NCI-H1105 (cell line): ENCODE results near the gene DRG2.

Experiments used
- DNase-seq: peaks from one replicate; lab custom pipeline; 2025; lab: John Stamatoyannopoulos, UW

The DRG2 gene, protein sequence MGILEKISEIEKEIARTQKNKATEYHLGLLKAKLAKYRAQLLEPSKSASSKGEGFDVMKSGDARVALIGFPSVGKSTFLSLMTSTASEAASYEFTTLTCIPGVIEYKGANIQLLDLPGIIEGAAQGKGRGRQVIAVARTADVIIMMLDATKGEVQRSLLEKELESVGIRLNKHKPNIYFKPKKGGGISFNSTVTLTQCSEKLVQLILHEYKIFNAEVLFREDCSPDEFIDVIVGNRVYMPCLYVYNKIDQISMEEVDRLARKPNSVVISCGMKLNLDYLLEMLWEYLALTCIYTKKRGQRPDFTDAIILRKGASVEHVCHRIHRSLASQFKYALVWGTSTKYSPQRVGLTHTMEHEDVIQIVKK

GRCh38 chr17:18087610-18088491 is at the start of gene DRG2:
DRG2 (plus strand) TSS chr17:18087948; CDS start chr17:18088024, 76 bp downstream.
- DNase-seq, result no peak

DNA sequence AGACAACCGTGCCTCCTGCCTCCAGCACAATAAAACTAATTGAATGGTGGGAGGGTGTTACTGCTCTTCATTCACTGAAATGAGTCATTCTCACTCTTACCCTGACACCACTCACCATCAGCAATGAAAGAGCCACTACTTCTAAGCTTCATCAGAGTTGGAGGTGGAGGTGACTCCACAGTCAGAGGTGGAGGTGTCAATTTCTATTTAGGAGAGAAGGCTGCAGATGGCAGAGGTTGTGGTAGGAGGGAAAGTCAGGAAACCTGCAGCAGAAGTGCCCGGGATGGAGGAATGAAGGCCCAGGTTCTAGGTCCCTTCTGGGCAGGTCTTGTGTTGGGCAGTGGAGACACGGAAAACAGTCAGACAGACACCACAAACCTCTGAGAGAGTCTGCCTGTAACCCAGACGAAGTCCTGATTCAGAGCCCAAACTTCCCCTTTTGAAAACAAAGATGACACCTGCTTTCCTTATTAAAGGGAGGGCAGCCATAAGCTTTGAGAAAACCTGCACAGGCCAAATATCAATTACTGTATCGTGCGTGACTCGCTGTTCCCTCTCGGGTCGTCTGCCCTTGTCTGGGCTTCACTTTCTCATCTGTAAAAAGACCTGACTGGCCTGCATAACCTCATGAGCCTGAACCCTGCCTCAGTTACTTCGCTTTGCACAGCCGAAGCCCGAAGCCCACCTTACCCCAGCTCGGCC is 49.4 kb upstream of the DRG2 start:
- no peak for DNase-seq

DNA sequence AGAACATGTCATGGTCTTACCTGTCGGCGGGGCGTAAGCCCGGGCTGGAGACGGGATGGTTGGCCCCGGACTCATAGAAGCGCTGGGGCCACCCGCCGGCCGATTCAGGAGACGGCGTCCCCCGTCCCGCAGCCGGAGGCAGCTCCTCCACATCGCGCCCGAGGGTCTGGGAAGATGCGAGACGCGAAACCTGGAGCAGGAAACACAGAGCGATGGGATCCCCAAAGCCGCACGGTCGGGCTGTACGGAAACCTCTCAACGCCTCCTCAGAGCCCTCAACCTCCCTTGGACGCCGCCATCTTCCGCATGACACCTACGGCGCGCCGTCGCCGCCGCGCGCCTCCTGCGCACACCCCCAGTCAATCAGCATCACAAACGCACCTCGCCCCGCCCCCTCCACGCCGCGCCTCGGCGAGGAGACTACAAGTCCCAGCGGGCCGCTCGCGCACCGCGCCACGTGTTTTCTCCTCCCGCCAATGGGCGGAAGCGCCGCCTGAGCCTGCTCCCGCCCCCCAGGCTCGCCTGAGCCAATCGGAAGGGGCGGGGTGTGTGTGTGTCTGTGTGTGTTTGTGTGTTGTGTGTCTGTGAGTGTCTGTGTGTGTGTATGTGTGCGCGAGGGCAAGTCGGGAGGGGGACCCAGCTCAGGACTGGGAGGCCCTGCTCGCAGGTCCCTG is 48.8 kb upstream of the DRG2 start, which contains the start of the genes ATPAF2 and GID4:
Gene ATPAF2, minus strand, starts transcription at position 308 of the 674 bp plus-strand sequence. Its CDS starts 155 bp downstream, at position 153.
Gene GID4, plus strand, starts transcription at position 548 of the 674 bp plus-strand sequence. Its CDS starts 57 bp downstream, at position 605.
- peak; percentile 99 for DNase-seq

GRCh38 chr17:18039535-18040260 is 48.0 kb upstream of the DRG2 start:
- DNase-seq, result peak; percentile 62

DNA sequence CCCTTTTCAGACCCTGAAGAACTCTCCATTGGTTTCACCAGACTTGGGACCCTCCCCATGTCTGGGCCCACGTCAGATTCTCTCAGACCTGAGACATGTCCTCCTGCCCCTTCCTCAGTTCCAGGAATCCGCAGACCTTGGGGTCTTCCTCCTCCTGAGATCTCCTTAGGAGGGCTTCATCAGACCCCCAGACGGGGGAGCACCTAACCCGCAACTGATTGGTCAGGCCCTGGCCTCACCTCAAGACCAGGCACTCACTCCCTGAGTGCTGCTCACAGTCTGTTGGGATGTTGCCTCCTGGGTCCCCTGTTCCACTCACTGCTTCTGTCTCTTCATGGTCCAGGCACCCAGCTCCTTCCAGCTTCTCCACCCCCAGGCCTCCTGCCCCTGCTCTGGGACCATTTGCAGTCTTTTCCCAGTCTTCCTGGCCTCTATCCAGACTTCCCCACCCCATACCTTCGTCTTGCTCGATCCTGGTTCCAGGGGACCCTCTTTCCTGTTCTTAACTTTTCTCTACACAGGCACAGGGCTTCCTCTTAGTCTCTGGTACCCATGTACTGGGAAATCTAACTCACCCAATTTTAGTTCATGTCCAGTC is 47.4 kb upstream of the DRG2 start:
- no peak for DNase-seq

GRCh38 chr17:18041776-18042175 is 46.0 kb upstream of the DRG2 start:
- DNase-seq, result no peak

DNA sequence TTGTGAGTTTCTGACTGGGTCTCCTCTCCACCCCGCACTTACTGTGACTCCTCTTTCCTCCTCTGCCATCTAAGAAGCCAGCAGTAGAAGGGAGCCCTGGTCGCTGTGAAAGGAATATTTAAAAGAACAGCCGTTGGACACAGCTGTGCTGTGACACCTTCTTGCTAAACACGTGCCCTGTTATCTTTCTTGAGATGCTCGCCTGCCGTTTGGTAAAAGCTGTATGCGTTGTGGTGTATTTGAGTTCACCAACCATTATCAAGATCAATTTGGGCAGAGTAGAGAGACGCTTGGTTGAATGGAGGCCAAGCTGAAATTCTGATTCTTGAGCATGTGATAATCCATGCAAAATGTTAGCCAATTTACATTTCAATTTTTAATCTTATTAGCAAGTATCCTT is 44.8 kb upstream of the DRG2 start:
- no peak for DNase-seq

- DNase-seq, result no peak
Measured at GRCh38 chr17:18043491-18043890, 44.3 kb upstream of the DRG2 start.

- DNase-seq, result no peak
Measured at GRCh38 chr17:18044609-18045008, 43.1 kb upstream of the DRG2 start.

GRCh38 chr17:18045691-18046350 is 41.9 kb upstream of the DRG2 start:
- no peak for DNase-seq

DNA sequence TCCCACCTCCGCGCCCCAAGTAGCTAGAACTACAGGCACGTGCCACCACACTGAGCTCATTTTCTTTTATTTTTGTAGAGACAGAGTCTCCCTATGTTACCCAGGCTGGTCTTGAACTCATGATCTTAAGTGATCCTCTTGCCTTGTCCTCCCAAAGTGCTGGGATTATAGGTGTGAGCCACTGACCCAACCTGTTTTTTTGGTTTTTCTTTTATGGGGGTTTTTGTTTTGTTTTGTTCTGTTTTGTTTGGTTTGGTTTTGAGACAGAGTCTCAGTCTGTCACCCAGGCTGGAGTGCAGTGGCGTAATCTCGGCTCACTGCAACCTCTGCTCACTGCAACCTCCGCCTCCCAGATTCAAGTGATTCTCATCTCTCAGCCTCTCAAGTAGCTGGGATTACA is 32.2 kb upstream of the DRG2 start:
- no peak for DNase-seq

- DNase-seq, result no peak
Measured at GRCh38 chr17:18056214-18056613, 31.5 kb upstream of the DRG2 start.

- DNase-seq, result no peak
Measured at GRCh38 chr17:18059283-18059682, 28.5 kb upstream of the DRG2 start.

- DNase-seq, result no peak
Measured at GRCh38 chr17:18064053-18064452, 23.7 kb upstream of the DRG2 start.

DNA sequence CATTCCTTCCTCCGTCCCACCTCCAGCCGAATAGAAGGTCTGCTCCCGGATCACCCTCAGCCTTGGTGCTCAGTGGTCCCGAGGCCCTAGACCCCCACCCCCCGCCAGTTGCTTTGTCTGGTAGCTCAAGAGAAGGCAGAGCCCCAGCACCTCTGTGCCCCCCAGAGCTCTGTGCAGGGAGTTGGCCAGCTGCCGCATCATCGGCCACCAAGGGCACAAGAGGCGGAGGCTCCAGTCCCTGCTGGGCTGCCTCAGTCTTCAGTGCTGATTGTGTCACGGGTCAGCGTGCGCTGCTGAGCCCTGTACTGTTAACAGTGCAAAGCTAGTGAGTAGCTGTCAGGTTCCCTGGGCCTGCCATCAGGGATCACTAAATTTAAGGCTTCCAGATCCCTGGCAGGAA is 22.2 kb upstream of the DRG2 start:
- DNase-seq, result no peak

DNA sequence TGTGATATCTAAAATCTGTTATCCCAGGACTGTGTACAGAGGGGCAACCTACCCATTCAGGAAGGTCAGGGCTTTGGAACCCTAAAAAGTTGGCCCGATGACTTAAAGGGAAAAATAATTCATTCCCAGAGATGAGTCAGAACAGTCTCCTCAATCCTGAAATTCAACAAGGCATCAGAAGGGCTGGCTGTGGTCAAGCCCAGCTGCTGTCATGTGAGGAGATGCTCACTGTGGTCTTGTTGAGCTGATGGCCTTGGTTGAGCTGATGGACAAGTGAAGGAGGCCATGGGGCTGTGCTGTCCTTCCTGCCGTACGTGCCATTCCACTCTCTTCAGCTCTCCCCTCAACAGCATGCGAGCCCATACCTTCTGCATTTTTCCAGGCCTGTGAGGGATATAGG is 20.9 kb upstream of the DRG2 start:
- DNase-seq, result no peak

DNA sequence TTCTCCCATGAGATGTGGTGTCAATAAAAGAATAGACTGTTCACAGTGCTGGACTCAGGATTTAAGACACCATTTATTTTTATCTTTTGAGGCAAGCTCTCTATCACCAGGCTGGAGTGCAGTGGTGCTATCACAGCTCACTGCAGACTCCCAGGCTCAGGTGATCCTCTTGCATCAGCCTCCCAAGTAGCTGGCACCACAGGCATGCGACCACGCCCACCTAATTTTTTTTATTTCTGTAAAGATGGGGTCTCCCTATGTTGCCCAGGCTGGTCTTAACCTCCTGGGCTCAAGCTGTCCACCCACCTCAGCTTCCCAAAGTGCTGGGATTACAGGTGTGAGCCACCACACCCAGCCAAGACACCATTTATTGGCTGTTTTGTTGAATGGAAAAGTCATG is 18.6 kb upstream of the DRG2 start:
- no peak for DNase-seq

- DNase-seq, result no peak
Measured at GRCh38 chr17:18070861-18071340, 16.8 kb upstream of the DRG2 start.

GRCh38 chr17:18071751-18072150 is 16.0 kb upstream of the DRG2 start:
- DNase-seq, result no peak
